CD1c-positive myeloid dendritic cell (primary cell): ENCODE measurements around the gene UNC93B1.
"Not testable (repeated sequence)": the region's sequence is repeated elsewhere in the genome, so short reads cannot be mapped to it uniquely, and the experiment has no call there.

Experiments
- DNase-seq: peaks from one replicate; pipeline ENCODE4 v3.0.0-alpha.2; 2016; ENCODE audit errors: extremely low spot score

UNC93B1 gene

GRCh38 chr11:68009391-68010089 lies 5.6 kb upstream of the UNC93B1 start:
- DNase-seq: peak; percentile 26

- DNase-seq: peak; percentile 87
These were observed 4.8 kb upstream of the UNC93B1 start for GRCh38 chr11:68008381-68009337.

DNA sequence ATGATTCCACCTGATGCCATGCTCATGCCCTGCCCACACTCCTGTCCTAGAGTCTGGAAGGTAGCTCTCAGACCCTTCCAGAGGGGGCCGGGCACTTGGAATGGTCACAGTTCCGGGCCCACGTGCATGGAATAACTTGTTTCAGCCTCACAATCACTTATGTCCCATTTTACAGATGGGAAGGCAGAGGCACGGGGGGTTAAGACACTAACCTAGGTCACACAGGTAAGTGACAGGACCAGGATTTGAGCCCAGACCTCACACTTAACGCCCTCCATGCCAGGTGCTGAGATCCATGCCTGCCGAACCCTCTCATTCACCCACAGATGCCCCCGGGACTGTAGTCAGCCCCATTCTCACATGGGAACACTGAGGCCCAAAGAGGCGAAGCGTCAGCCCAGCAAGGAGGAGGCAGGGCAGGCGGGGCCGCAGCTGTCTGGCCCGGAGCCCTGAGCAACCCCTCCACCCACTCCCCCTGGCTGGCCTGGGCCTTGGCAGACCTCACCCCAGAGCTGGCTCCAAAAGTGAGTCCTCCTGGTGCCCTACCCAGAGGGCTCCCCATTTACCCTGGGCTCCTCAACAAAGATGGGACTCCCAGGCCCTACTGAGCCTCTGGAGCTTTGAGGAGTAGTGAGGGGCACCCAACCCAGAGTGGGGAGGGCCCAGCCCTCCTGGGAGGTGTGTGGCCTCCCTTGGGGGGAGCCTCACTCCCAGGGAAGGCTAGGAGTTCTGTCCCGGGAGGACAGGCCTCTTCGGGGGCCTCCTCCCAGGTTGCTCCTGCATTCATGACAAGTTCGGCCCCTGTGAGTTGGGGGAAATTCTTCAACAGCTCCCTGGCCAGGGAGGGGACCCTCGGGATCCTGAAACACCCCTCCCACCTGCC lies 3.8 kb upstream of the UNC93B1 start:
- no peak for DNase-seq

- DNase-seq: no peak
These were observed 2.8 kb upstream of the UNC93B1 start for GRCh38 chr11:68006606-68007166.

- DNase-seq: no peak
These were observed 846 bp upstream of the UNC93B1 start for GRCh38 chr11:68004551-68005335.

DNA sequence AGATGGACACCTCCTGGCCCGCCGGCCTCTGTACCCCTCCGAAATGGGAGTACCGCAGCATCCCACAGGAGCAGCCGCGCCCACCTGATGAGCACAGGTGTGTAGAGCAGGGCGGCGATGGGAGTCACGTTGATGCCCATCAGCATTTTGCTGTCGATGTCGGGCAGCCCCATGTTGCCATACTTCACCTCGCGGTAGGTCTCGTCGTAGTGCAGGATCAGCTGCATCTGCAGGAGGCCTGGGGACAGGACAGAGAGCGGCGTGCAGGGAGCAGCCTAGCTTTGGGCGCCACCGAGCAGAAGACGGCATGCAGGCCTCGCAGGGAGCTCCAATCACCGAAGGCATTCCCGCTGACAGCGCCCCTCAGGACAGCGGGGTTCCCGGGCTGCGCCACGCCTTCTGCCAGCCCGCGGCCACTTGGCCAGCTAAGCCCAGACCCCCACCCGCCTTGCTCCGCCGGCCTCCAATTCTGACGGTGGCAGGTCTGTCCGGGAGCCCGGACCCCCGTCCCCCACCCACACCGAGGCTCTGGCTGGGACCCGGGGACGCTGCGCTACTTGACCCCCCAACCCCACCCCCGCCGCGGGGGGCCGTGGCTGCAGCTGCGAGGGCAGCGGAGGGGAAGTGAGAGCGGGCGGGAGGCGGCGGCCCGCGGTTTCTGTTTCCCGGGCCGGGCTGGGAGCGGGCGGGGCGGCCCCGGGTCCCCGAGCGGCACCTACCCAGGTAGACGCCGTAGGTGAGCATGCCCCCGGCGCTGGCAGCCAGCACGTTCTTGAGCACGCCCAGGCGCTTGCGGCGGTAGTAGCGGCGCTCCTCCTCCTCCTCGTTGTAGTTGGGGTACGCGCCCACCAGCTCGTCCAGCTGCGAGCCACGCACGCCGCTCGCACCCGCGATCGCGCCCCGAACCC lies 705 bp downstream of the UNC93B1 start:
- DNase-seq: peak; percentile 65

DNA sequence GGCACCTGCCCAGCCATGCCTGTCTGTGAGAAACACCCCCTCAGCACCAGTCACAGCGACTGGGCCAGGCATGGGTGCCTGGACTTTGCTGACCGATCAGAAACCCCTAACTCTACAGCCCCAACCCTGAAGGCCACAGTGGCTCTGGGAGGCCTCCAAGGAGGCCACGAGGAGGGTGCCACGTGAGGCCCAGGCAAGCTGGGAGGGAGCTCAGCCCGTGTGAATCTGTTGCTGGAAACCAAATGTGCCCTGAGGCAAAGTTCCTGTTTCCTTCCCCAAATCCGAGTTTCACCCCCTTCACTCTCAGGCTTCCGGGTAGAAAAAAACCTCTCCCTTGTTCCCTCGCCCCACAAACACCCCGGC lies 1.3 kb downstream of the UNC93B1 start:
- DNase-seq: peak; percentile 36

DNA sequence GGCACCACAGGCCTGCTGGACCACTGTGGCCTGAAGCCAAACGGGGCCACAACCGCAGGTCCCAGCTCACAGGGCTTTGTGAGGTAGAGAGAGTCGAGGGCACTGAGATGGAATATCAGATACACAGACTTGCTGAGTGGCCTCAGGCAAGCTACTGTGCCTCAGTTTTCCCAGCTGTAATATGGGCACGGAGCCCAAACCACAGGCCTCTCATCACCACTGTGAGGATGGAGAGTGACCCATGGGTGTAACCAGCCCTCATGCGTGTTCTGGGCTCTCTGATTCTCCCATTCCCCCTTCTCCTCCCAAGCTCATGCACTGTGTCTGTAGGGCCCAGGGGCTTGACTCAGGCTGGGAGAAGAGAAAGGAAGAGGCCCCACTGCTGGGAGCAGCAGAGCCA lies 4.2 kb downstream of the UNC93B1 start:
- DNase-seq: no peak

DNA sequence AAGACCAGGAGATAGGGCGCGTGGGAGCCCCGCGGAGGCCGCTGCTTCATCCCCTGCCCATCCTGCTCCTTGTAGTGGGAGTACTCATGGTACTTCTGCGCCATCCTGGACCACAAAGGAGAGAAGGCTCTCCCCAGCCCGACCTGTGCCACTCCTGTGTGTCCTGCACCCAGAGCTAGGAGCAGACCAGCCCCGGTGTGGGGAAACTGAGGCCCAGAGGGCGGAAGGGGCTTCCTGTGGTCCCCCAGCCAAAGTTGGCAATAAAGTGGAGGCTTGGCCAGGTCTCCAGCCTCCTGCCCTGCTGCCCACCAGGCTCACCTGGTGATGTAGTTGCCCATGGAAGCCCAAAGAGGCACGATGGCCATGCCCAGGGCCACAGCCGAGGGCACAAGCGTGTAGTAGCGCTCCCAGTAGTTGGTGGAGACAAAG lies 4.7 kb downstream of the UNC93B1 start:
- DNase-seq: no peak

DNA sequence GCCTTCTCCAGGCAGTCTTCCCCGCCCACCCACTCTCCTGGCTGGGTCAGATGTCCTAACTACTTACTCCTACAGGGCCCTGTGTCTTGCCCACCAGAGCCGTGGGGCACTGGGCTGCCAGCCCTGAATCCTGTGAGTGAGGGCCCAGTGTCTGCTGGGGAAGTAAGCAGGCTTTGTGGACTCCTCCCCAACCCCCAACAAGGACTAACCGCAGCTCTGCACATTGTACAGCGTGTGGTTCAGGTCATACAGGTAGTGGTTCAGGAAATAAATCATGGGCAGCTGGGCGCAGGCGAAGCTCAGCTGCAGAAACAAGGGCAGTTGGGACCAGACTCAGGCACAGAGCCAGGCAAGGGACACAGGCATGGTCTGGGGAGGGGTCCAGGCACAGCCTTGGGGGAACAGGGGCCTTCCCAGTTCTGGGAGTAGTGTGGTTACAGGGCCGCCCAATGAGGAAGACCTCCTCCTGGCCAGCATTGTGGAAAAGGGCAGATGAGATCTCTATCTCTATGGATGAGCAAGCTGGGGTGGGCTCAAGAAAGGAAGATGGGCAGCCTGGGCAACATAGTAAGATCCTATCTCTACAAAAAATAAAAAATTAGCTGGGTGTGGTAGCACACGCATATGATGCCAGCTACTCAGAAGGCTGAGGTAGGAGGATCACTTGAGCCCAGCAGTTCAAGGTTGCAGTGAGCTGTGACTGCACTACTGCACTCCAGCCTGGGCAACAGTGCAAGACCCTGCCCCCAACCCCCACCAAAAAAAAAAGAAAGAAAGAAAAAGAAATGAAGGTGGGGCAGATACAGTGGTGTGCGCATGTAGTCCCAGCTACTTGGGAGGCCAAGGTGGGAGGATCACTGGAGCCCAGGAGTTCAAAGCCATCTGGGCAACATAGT lies 5.5 kb downstream of the UNC93B1 start:
- peak; percentile 13 for DNase-seq

GRCh38 chr11:67997475-67997921 lies 6.4 kb downstream of the UNC93B1 start:
- DNase-seq: peak; percentile 1

- peak; percentile 92 for DNase-seq
These were observed 7.0 kb downstream of the UNC93B1 start for GRCh38 chr11:67996622-67997474.

DNA sequence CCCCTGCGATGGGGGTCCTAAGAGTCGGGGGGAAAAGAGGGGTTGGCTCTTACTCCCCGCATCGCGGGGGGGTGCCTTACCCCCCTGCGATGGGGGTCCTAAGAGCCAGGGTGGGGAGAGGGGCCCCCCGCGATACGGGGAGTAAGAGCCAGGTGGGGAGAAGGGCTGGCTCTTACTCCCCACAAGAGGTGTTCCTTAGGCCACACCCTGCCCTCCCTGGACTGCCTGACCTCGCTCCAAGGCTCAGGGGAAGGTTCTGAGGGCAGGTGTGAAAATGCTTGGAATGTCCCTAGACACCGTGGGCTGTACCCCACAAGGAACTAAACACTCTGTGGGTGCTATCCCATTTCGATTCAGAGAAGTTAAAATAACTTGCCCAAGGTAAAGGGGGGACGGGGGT lies 7.8 kb downstream of the UNC93B1 start:
- DNase-seq: no peak

- DNase-seq: not testable (repeated sequence)
These were observed 8.3 kb downstream of the UNC93B1 start for GRCh38 chr11:67995579-67995978.

GRCh38 chr11:67995129-67995528 lies 8.8 kb downstream of the UNC93B1 start:
- not testable (repeated sequence) for DNase-seq

- not testable (repeated sequence) for DNase-seq
These were observed 9.5 kb downstream of the UNC93B1 start for GRCh38 chr11:67994387-67994786.

DNA sequence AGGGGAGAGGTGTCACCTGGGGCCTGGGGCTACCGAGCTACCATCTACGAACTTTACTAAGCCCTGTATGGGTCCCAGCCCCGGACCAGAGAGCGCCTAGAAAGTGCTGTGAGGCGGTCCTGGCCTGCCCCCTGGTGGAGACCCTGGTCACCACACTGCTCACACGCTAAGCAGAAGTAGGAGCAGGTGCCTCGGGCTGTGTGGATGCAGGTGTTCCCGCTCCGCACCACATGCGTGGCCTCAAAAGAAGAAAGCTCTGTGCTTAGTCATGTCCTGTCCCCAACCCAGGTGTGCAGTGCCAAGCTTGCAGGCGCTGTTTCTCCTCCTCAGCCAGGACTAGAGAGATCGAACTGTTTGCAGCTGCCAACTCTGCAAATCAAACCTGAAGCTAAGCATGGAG lies 10.1 kb downstream of the UNC93B1 start:
- DNase-seq: peak; percentile 10
